Immature natural killer cell (primary cell): Measurements from ENCODE around the gene NDOR1. TPM values are rescaled to one million over a fixed set of nuclear protein-coding genes. Genes with fewer than 3 reads are reported as not detected.

ENCODE experiments used
- DNase-seq, 3 donors: peaks; one replicate each; pipeline ENCODE4 v3.0.0; 2022; ENCODE audit warnings: mixed read lengths in 1 of 3
- H3K27ac Mint-ChIP-seq, 6 donors: one replicate each; pipeline ENCODE4 v1.8.0; 2020; ENCODE audit warnings: mixed read lengths in 6 of 6, mild to moderate bottlenecking in 5 of 6, inconsistent platforms in 4 of 6, moderate library complexity in 3 of 6
- H3K27me3 Mint-ChIP-seq, 3 donors: one replicate each; pipeline ENCODE4 v1.8.0; 2020 to 2021; ENCODE audit warnings: low read depth in 3 of 3, mild to moderate bottlenecking in 3 of 3, mixed read lengths in 3 of 3, moderate library complexity in 3 of 3, inconsistent platforms in 1 of 3
- H3K36me3 Mint-ChIP-seq, 3 donors: one replicate each; pipeline ENCODE4 v1.8.0; 2020; ENCODE audit warnings: mixed read lengths in 3 of 3, inconsistent platforms in 2 of 3, mild to moderate bottlenecking in 2 of 3
- H3K4me1 Mint-ChIP-seq, 2 donors: one replicate each; pipeline ENCODE4 v1.8.0; 2020; ENCODE audit warnings: inconsistent platforms in 2 of 2, mild to moderate bottlenecking in 2 of 2, mixed read lengths in 2 of 2, moderate library complexity in 1 of 2
- H3K4me3 Mint-ChIP-seq, 5 donors: one replicate each; pipeline ENCODE4 v1.8.0; 2020; ENCODE audit warnings: mild to moderate bottlenecking in 5 of 5, mixed read lengths in 5 of 5, inconsistent platforms in 3 of 5, moderate library complexity in 3 of 5
- H3K9me3 Mint-ChIP-seq, 6 donors: one replicate each; pipeline ENCODE4 v1.8.0; 2020; ENCODE audit warnings: mild to moderate bottlenecking in 6 of 6, mixed read lengths in 6 of 6, inconsistent platforms in 4 of 6, moderate library complexity in 3 of 6
- polyA plus RNA-seq, 3 donors: library from polyadenylated mRNA; unstranded; fragments of 300-500 nt; fragmentation: Illumina TruSeq; gene quantifications; one replicate each; pipeline ENCODE4 v1.2.3, GENCODE V29; 2021

NDOR1 gene
- polyA plus RNA-seq, 3 donors from 2014 or later = 1.7 to 10.3 (median 4.2) TPM

- no peak for DNase-seq
- Mint-ChIP-seq H3K4me3 (peak overlapping the region; percentile 90 to 91 (median 91)), H3K27me3 (peaks cover 0 to 4% (median 2%) of the 10 kb centered on the region in 3 donors), H3K4me1 (peaks cover 43 to 46% of the 10 kb centered on the region in 2 donors), H3K9me3 (no peaks in the 10 kb centered on the region), H3K36me3 (no peaks in the 10 kb centered on the region), H3K27ac (peak overlapping the region; percentile 86 to 96 (median 95))
These were observed 772 bp upstream of the NDOR1 start for GRCh38 chr9:137204731-137205125.

- Mint-ChIP-seq H3K27ac (peak overlapping the region; percentile 85 to 95 (median 89)), H3K4me1 (peaks cover 42 to 43% of the 10 kb centered on the region in 2 donors), H3K4me3 (peak overlapping the region; percentile 83 to 91 (median 90)), H3K27me3 (peaks cover 0 to 2% (median 2%) of the 10 kb centered on the region in 3 donors), H3K36me3 (no peaks in the 10 kb centered on the region), H3K9me3 (peaks cover 0 to 1% (median 0%) of the 10 kb centered on the region in 6 donors)
- DNase-seq = no peak
These were observed 1.1 kb downstream of the NDOR1 start for GRCh38 chr9:137206602-137207001.

GRCh38 chr9:137211532-137211931, 6.0 kb downstream of the NDOR1 start:
- Mint-ChIP-seq H3K4me1 (peaks cover 12 to 14% of the 10 kb centered on the region in 2 donors), H3K36me3 (no peaks in the 10 kb centered on the region), H3K4me3 (no peak overlapping the region), H3K27me3 (peaks cover 0 to 1% (median 0%) of the 10 kb centered on the region in 3 donors), H3K27ac (no peak overlapping the region), H3K9me3 (peaks cover 0 to 1% (median 0%) of the 10 kb centered on the region in 6 donors)
- no peak for DNase-seq

GRCh38 chr9:137212520-137212919, 7.0 kb downstream of the NDOR1 start:
- peaks cover 3 to 4% of the 10 kb centered on the region in 2 donors for H3K4me1 Mint-ChIP-seq
- no peaks in the 10 kb centered on the region for H3K36me3 Mint-ChIP-seq
- H3K4me3 Mint-ChIP-seq = no peak overlapping the region
- no peak overlapping the region for H3K27ac Mint-ChIP-seq
- H3K9me3 Mint-ChIP-seq = peaks cover 0 to 1% (median 0%) of the 10 kb centered on the region in 6 donors
- no peaks in the 10 kb centered on the region for H3K27me3 Mint-ChIP-seq
- DNase-seq = no peak

GRCh38 chr9:137213160-137214060, 7.9 kb downstream of the NDOR1 start:
- DNase-seq = no peak
- H3K4me3 Mint-ChIP-seq = no peak overlapping the region
- H3K36me3 Mint-ChIP-seq = no peaks in the 10 kb centered on the region
- H3K4me1 Mint-ChIP-seq = peaks cover 0 to 2% of the 10 kb centered on the region in 2 donors
- H3K27ac Mint-ChIP-seq = peak overlapping the region in 1 of 6 donors; percentile 46
- H3K9me3 Mint-ChIP-seq = peaks cover 0 to 1% (median 0%) of the 10 kb centered on the region in 6 donors
- H3K27me3 Mint-ChIP-seq = no peaks in the 10 kb centered on the region

GRCh38 chr9:137214620-137215019, 9.1 kb downstream of the NDOR1 start:
- no peak for DNase-seq
- no peaks in the 10 kb centered on the region for H3K36me3 Mint-ChIP-seq
- no peak overlapping the region for H3K27ac Mint-ChIP-seq
- no peaks in the 10 kb centered on the region for H3K4me1 Mint-ChIP-seq
- H3K4me3 Mint-ChIP-seq = no peak overlapping the region
- H3K27me3 Mint-ChIP-seq = no peaks in the 10 kb centered on the region
- H3K9me3 Mint-ChIP-seq = peaks cover 0 to 1% (median 0%) of the 10 kb centered on the region in 6 donors

GRCh38 chr9:137215196-137215986, 9.9 kb downstream of the NDOR1 start:
- DNase-seq = no peak
- Mint-ChIP-seq H3K36me3 (no peaks in the 10 kb centered on the region), H3K27ac (no peak overlapping the region), H3K9me3 (peaks cover 0 to 1% (median 0%) of the 10 kb centered on the region in 6 donors), H3K4me1 (no peaks in the 10 kb centered on the region), H3K27me3 (peaks cover 0 to 2% (median 0%) of the 10 kb centered on the region in 3 donors), H3K4me3 (no peak overlapping the region)

- no peak for DNase-seq
- Mint-ChIP-seq H3K27me3 (peaks cover 0 to 2% (median 0%) of the 10 kb centered on the region in 3 donors), H3K27ac (no peak overlapping the region), H3K4me3 (no peak overlapping the region), H3K9me3 (peaks cover 0 to under 1% (median 0%) of the 10 kb centered on the region in 6 donors), H3K4me1 (no peaks in the 10 kb centered on the region), H3K36me3 (no peaks in the 10 kb centered on the region)
These were observed 10.9 kb downstream of the NDOR1 start for GRCh38 chr9:137216188-137216965.

GRCh38 chr9:137217276-137218211, 12.0 kb downstream of the NDOR1 start:
- H3K27ac Mint-ChIP-seq = no peak overlapping the region
- H3K36me3 Mint-ChIP-seq = no peaks in the 10 kb centered on the region
- DNase-seq = no peak
- H3K27me3 Mint-ChIP-seq = peaks cover 0 to 2% (median 0%) of the 10 kb centered on the region in 3 donors
- no peaks in the 10 kb centered on the region for H3K4me1 Mint-ChIP-seq
- H3K4me3 Mint-ChIP-seq = no peak overlapping the region
- no peaks in the 10 kb centered on the region for H3K9me3 Mint-ChIP-seq

- no peaks in the 10 kb centered on the region for H3K9me3 Mint-ChIP-seq
- no peak overlapping the region for H3K27ac Mint-ChIP-seq
- peaks cover 0 to 4% (median under 1%) of the 10 kb centered on the region in 3 donors for H3K27me3 Mint-ChIP-seq
- no peak overlapping the region for H3K4me3 Mint-ChIP-seq
- H3K36me3 Mint-ChIP-seq = no peaks in the 10 kb centered on the region
- no peak for DNase-seq
- peaks cover 0 to 2% of the 10 kb centered on the region in 2 donors for H3K4me1 Mint-ChIP-seq
These were observed 12.8 kb downstream of the NDOR1 start for GRCh38 chr9:137218212-137218753.

GRCh38 chr9:137218754-137219271, 13.3 kb downstream of the NDOR1 start:
- Mint-ChIP-seq H3K4me1 (peaks cover 0 to 2% of the 10 kb centered on the region in 2 donors), H3K4me3 (no peak overlapping the region), H3K36me3 (no peaks in the 10 kb centered on the region), H3K27me3 (peaks cover 0 to 7% (median 4%) of the 10 kb centered on the region in 3 donors), H3K9me3 (no peaks in the 10 kb centered on the region), H3K27ac (no peak overlapping the region)
- no peak for DNase-seq

GRCh38 chr9:137219757-137220316, 14.3 kb downstream of the NDOR1 start:
- H3K4me3 Mint-ChIP-seq = no peak overlapping the region
- no peak overlapping the region for H3K27ac Mint-ChIP-seq
- H3K27me3 Mint-ChIP-seq = peaks cover 0 to 7% (median 4%) of the 10 kb centered on the region in 3 donors
- H3K36me3 Mint-ChIP-seq = no peaks in the 10 kb centered on the region
- DNase-seq = no peak
- H3K4me1 Mint-ChIP-seq = peaks cover 0 to 2% of the 10 kb centered on the region in 2 donors
- H3K9me3 Mint-ChIP-seq = no peaks in the 10 kb centered on the region
